GM15510 (cell line): ENCODE results near the gene SEMA3E.

Source experiments
- POLR2A ChIP-seq: IDR thresholded peaks from 3 replicates; pipeline ENCODE4 v1.6.1; 2011; ENCODE audit warnings: borderline replicate concordance; ENCODE audit not compliant: insufficient read length; ENCODE audit errors: extremely low read depth

Gene SEMA3E

GRCh38 chr7:83648464-83649241, at the start of gene SEMA3E:
Gene SEMA3E, minus strand, starts transcription at chr7:83649139.
- TF ChIP-seq POLR2A = no peak

- TF ChIP-seq POLR2A = no peak
These were observed 49.0 kb upstream of the SEMA3E start for GRCh38 chr7:83697804-83698530.

DNA sequence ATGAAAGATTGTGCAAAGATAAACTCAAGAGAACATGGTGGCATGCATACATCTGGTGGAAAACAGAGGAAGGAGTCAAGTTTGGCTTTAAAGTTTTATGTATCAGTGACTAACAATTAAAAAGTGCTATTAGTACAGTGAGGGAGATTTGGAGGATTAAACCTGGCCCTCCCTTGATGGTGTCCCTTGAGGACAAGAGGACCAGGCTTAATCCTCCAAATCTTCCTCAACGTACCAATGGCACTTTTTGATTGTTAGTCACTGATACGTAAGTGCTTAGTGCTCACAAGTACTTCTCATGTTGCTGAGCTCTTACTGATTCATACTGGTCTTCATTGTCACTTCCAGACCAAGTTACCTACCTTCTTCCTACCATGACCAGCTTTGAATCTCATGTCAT, 47.2 kb upstream of the SEMA3E start:
- no peak for TF ChIP-seq POLR2A

DNA sequence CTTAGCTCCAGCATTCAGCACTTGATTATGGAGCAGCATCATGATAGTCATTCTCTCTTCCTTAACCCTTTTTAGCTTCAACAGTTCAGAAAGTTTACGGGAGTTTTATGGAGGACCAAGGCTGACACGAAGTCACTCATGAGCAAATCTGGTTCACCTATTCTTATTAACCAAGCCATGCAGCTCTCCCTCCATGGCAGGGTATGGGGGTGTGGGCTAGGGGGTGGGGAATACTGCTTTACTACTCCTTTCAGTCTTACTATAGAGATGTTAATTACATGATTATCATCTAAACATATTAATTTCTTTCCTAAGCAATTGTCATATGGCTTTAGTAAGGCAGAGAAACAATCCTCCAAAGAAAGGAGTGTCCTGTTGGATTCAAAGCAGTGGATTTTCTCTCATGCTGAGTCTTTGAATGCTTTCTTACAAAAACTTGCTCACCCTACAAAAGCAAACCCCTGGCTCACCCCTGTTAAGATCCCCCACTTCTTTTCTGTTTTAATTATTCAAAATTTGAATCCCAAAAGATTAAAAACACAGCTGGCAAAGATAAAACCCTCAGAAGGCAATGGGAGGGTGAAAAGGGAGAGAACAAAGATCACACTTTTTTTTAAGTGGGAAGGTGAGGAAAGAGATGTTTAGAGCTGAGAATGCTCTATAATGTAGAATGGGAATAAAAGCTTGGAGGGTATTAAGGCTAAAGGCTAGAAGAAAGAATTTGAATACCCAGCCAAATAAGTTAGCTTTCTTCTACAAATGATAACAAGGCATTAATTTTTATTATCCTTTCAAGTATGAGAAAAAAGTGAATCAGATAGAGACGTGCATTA, 46.4 kb upstream of the SEMA3E start:
- TF ChIP-seq POLR2A = no peak

DNA sequence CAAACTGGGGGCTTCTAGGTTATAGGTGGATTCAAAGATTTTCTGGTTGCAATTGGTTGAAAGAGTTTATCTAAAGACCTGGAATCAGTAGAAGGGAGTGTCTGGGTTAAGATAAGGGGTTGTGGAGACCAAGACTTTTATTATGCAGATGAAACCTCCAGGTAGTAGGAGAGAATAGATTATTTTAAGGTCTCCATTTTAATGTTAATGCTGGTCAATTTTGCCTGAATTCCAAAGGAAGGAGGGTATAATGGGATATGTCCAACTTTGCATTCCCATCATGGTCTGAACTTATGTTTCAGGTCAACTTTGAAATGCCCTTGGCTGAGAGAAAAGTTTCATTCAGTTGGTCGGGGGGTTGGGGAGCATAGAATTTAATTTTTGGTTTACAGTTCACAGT, 44.3 kb upstream of the SEMA3E start:
- TF ChIP-seq POLR2A = no peak

DNA sequence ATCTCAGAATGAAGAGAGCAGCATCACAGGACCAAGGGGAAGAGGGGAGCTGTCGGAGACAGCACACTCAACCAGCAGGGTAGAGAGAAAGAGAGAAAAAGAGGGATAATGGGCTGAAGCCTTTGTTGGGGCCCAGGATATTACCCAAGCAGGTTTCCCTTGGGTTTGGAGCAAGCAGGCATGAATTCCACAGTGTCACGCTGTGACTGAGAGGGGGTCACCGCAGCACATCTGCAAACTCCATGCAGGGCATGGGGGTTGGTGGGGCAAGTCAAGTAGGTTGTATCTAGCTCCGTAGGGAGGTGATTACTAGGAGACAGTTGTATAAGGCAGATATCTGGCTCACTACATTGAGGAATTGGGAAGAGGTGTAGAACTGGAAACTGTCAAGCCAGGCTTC, 42.2 kb upstream of the SEMA3E start:
- TF ChIP-seq POLR2A = no peak

- no peak for TF ChIP-seq POLR2A
These were observed 40.9 kb upstream of the SEMA3E start for GRCh38 chr7:83689855-83690254.

DNA sequence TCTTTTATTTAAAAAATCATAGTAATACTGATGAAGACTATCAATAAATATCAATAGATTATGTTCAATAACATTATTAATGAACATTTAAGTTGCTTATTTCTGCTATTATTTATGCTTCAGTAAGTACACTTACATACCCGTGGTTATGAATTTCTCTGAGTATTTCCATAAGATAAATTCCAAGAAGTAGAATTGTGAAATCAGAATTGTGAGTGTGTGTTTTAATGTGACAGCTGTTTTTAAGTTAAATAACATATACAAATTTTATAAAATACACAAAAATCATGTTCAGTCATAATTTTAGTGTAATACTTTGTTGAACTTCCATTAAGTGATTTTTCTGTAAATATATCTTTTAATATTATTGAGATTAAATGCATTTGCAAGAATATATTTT, 37.5 kb upstream of the SEMA3E start:
- TF ChIP-seq POLR2A = no peak

DNA sequence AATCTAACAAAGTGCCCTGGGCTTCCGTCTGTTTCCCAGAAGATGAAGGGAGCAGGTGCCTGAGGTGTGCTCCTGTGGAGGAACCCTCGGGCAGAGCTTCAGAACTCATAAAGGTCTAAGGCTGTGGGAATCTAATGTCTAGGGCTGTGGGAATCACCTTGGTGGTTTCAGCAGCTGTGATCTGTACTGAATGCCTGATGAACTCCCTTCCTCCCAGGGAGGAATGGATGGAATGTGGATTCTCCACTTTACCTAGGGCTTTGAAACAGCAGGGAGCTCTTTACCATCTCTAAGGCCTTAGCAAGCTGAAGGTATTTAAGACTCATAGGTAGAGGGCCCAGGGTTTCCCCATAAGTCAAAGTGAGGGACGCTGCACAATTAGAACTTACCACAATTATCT, 36.0 kb upstream of the SEMA3E start:
- TF ChIP-seq POLR2A = no peak

DNA sequence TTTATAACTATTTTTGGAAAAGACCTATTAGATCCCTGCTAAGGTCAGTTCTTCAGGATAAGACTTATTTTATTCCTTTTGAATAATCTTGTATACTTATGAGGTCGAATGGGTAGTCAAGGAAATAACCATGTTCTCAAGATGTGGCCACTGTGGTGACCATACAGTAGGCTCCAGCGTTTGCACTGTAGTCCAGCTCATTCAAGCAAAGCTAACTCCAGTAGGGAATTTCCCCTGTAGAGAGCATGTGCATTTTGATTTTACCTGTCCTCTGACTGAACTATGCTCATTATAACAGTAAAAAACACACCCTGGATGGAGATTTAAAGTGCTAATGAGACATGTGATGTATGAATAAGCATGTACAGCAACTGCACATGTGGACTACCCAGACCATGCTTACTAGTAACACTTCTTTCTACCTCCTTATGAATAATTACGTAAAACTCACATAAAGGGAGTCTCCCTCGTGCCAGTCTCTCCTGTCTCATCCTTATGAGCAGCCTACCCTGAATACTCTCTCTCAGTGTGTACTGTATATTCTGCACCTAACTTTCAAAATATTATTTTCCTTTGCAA, 32.4 kb upstream of the SEMA3E start:
- no peak for TF ChIP-seq POLR2A

DNA sequence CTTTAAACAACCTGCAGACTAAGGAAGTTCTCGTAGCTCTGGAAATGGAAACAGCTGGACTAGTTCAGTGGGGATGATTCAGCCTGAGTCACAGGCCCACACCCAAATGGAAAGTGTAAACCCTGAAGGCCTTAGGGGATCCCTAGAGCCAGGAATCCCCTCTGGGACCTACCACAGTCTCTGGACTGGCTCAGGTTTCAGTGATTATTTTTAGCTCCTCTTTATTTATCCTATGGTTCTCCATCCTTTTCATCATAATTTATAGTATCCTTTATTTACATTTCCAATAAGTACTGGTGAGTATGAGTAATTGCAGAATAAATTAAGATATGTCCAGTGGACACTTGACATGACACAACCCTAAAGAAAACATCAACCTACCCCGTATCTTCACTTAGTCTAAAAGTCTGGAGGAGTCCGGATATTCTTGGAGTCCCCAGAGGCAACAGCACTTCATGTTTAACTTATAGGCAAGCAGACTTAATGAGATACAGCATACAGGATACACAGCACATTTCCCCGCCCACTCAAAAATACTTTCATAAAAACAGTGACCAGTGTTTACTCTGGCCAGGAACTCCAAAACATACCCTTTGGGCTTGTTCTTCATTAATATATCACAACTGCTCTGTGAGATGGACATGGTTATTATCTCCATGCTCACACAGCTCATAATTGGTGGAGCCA, 28.4 kb upstream of the SEMA3E start:
- no peak for TF ChIP-seq POLR2A

DNA sequence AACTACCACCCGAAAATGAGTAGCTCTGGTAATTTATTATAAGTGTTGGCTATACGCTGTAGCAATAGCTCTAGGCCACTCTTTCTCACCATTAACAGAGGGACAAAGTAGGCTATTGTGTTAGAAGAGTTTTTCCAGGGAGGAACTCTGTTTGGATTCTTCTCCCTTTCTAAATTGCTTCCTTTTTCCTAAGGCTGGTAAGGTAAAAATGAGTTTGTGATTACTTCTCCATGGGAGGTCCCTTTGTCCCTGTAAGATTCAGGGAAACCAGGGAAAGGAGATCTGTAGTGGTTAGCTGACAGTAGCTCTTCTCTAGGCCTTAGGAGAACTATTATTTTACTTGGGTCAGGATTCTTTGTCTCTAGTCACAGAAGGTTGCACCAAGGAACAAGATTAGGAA, 23.2 kb upstream of the SEMA3E start:
- TF ChIP-seq POLR2A = no peak

DNA sequence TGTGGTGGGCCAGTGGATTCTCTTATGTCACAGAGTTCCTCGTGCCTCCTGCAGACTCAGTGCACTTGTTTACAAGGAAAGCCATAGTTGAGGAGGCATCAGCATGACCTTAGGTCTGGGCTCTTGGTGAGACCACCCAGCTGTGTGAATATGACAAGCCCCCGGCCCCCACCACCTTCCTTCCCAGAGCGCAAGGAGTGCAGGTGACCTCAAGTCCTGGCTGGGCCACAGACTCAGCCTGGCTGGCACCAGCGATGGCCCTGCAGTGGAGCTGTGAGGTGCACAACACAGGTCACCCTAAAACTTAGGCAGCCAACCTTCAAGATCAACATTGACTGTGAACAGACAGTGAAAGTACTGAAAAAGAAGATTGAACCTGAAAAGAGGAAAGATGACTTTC, 14.2 kb upstream of the SEMA3E start:
- TF ChIP-seq POLR2A = no peak

DNA sequence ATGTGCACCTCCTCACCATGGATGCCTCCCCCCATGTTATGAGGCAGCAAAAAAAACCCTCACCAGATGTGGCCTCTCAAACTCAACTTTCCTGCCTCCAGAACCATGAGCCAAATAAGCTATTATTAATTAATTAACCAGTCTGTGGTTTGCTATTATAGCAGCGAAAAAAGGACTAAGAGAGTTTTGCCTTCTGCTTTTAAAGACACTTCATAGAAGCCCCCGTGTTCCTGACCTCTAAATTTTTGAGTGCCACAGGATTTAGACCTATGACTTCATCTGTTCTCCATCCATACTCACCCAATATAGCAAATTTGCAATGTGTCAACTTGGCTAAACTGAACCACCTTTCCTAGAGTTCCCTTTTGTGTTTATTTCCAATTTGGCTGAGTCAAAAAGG, 9.2 kb upstream of the SEMA3E start:
- no peak for TF ChIP-seq POLR2A
